Measurements from ENCODE around the gene SLITRK1. TPM values are rescaled to one million over a fixed set of nuclear protein-coding genes. Genes with fewer than 3 reads are reported as not detected.

Gene SLITRK1, protein sequence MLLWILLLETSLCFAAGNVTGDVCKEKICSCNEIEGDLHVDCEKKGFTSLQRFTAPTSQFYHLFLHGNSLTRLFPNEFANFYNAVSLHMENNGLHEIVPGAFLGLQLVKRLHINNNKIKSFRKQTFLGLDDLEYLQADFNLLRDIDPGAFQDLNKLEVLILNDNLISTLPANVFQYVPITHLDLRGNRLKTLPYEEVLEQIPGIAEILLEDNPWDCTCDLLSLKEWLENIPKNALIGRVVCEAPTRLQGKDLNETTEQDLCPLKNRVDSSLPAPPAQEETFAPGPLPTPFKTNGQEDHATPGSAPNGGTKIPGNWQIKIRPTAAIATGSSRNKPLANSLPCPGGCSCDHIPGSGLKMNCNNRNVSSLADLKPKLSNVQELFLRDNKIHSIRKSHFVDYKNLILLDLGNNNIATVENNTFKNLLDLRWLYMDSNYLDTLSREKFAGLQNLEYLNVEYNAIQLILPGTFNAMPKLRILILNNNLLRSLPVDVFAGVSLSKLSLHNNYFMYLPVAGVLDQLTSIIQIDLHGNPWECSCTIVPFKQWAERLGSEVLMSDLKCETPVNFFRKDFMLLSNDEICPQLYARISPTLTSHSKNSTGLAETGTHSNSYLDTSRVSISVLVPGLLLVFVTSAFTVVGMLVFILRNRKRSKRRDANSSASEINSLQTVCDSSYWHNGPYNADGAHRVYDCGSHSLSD
- total RNA-seq (2021) (3.1 and 3.7 TPM in 2 replicates), Bru-seq, nascent RNA (percentile 50 among the genes with signal in this experiment), BruChase-seq, experiment 1, labeled RNA remaining after a 2-hour chase (percentile 71 among the genes with signal in this experiment), BruChase-seq, experiment 2, labeled RNA remaining after a 6-hour chase (percentile 75 among the genes with signal in this experiment)
- long read RNA-seq, full-length matches to known transcripts = 1 of 3 reads
- long read RNA-seq, partial matches to known transcripts = 0 of 3 reads
- long read RNA-seq, other reads (novel, unspliced or antisense) = 2 of 3 reads

DNA sequence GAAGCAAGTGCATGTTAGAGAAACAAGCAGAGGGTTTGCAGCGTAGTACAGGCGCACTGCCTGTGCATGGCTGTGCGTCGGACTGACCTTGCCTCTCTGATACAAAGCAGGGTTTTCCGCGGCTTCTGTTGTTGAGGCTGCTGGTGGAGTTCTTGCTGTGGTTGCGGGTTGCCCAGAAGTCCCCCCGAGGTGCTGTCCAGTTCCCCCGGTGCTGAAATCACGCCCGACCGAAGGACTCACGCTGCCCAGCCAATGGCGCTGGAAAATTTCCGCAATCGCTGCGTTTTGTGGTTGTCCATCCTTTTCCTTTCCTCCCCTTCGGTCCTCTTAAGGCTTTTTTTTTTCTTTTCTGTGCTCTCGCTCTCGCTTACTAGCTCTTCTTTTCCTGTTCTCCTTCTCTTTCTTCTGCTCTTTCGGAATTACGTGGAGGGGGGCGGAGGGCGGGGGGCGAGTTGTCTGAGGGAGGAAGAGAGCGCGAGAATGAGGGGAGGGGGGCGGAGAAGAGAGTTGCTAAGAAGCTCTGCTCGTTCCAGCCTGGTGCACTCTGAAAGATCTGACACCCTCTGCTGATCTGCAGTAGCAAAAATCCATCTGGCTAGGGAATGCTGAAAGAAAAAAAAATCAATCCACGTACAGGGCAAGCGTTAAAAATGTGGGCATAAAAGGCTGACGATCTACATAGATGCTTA lies at the start of gene SLITRK1:
TSS of gene SLITRK1 (minus strand) at position 558 of the 689 bp plus-strand sequence. CDS start 967 bp downstream, outside the sequence.
- Histone ChIP-seq H2AFZ (no peak within 1 kb of the TSS; the same call in 1 of the 2 replicates), H3K4me1 (replicated peaks; ENCODE audit: insufficient read depth) (no peaks in the 10 kb centered on the region), H3K79me2 (ENCODE audit: low read depth) (no peaks in the 10 kb centered on the region), H3K9me2 (ENCODE audit: insufficient read depth) (no peaks in the 10 kb centered on the region), H3K9me3 (ENCODE audit: insufficient read depth, low read depth) (no peaks in the 10 kb centered on the region), H3F3A (ENCODE audit: insufficient read depth, low read depth) (no peaks in the 10 kb centered on the region), H3K4me3 (no peak within 1 kb of the TSS), H3K27me3 (ENCODE audit: insufficient read depth, low read depth) (no peaks in the 10 kb centered on the region), H3K36me3 (ENCODE audit: low read depth) (no peaks in the 10 kb centered on the region), H4K20me1 (ENCODE audit: insufficient read depth) (no peaks in the 10 kb centered on the region; the same call in 1 of the 2 replicates), H3K4me2 (no peak within 1 kb of the TSS), H3K27ac (no peak within 1 kb of the TSS)
- DNase-seq = no peak
- ChIA-PET CTCF (no interaction called here), POLR2A (ENCODE audit: unreplicated experiment) (no interaction called here)
- no TSS peak for BruUV-seq (replicated peaks)
- intact Hi-C loops (cut with micrococcal nuclease; ENCODE audit: unreplicated experiment) = no loop called here
- TF ChIP-seq, protein P1, sequence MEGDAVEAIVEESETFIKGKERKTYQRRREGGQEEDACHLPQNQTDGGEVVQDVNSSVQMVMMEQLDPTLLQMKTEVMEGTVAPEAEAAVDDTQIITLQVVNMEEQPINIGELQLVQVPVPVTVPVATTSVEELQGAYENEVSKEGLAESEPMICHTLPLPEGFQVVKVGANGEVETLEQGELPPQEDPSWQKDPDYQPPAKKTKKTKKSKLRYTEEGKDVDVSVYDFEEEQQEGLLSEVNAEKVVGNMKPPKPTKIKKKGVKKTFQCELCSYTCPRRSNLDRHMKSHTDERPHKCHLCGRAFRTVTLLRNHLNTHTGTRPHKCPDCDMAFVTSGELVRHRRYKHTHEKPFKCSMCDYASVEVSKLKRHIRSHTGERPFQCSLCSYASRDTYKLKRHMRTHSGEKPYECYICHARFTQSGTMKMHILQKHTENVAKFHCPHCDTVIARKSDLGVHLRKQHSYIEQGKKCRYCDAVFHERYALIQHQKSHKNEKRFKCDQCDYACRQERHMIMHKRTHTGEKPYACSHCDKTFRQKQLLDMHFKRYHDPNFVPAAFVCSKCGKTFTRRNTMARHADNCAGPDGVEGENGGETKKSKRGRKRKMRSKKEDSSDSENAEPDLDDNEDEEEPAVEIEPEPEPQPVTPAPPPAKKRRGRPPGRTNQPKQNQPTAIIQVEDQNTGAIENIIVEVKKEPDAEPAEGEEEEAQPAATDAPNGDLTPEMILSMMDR (conservative IDR thresholded peaks at IDR 0.05) = no peak
- no peak for TF ChIP-seq EZH2 (IDR thresholded peaks at IDR 0.05; ENCODE audit: low read depth)

DNA sequence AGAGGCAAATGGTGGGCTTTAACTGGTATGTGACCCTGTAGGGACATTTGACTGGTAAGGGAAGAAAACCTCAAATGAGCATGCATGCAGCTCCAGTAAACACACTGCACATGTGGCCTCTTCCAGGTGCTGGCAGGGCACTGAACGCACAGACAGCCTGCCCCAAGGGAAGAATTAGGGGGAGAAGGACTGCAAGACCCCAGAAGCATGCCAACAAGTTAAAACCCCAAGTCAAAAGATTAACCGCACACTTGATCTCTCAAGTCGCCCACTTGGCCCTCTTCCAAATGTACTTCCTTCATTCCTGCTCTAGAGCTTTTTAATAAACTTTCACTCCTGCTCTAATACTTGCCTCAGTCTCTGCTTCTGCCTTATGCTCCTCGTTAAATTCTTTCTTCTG lies 46.9 kb upstream of the SLITRK1 start:
- BruUV-seq (replicated peaks) = no TSS peak
- no peak overlapping the region for H3K27ac ChIP-seq
- no peaks in the 10 kb centered on the region for H3K9me3 ChIP-seq (ENCODE audit: insufficient read depth, low read depth)
- intact Hi-C loops (cut with micrococcal nuclease; ENCODE audit: unreplicated experiment) = no loop called here
- no peaks in the 10 kb centered on the region for H3K9me2 ChIP-seq (ENCODE audit: insufficient read depth)
- no peaks in the 10 kb centered on the region for H3F3A ChIP-seq (ENCODE audit: insufficient read depth, low read depth)
- H2AFZ ChIP-seq = no peak overlapping the region
- H3K4me2 ChIP-seq = no peak overlapping the region
- no peaks in the 10 kb centered on the region for H3K79me2 ChIP-seq (ENCODE audit: low read depth)
- POLR2A ChIA-PET (ENCODE audit: unreplicated experiment) = interaction anchor here (0.6 kb wide), 1 partner anchor 1105 kb away, joined by 3 read pairs; no protein-coding TSS in a partner anchor
- DNase-seq = no peak
- CTCF ChIA-PET = no interaction called here
- H3K4me1 ChIP-seq (replicated peaks; ENCODE audit: insufficient read depth) = no peaks in the 10 kb centered on the region
- H4K20me1 ChIP-seq (ENCODE audit: insufficient read depth) = no peaks in the 10 kb centered on the region
- H3K4me3 ChIP-seq = no peak overlapping the region
- TF ChIP-seq, protein P1 (conservative IDR thresholded peaks at IDR 0.05) = no peak
- no peak for TF ChIP-seq EZH2 (IDR thresholded peaks at IDR 0.05; ENCODE audit: low read depth)
- H3K36me3 ChIP-seq (ENCODE audit: low read depth) = no peaks in the 10 kb centered on the region
- no peaks in the 10 kb centered on the region for H3K27me3 ChIP-seq (ENCODE audit: insufficient read depth, low read depth)

DNA sequence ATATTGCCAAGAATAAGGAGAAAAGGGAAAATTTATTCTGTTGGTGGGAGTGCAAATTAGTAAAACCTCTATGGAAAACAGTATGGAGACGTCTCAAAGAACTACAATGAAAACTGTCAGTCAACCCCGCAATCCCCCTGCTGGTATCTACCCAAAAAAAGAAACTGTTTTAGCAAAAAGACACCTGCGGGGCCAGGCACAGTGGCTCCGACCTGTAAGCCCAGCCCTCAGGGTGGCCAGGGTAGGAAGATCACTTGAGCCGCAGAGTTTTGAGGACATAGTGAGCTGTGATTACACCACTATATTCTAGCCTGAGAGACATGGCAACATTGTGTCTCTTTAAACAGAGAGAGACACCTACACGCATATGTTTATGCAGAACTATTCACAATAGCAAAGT lies 37.5 kb upstream of the SLITRK1 start:
- H4K20me1 ChIP-seq (ENCODE audit: insufficient read depth) = no peaks in the 10 kb centered on the region
- H3K4me2 ChIP-seq = no peak overlapping the region
- no peaks in the 10 kb centered on the region for H3K27me3 ChIP-seq (ENCODE audit: insufficient read depth, low read depth)
- no peaks in the 10 kb centered on the region for H3K4me1 ChIP-seq (replicated peaks; ENCODE audit: insufficient read depth)
- DNase-seq = no peak
- ChIA-PET POLR2A (ENCODE audit: unreplicated experiment) (no interaction called here), CTCF (no interaction called here)
- H3F3A ChIP-seq (ENCODE audit: insufficient read depth, low read depth) = no peaks in the 10 kb centered on the region
- TF ChIP-seq, protein P1 (conservative IDR thresholded peaks at IDR 0.05) = no peak
- no peak for TF ChIP-seq EZH2 (IDR thresholded peaks at IDR 0.05; ENCODE audit: low read depth)
- no TSS peak for BruUV-seq (replicated peaks)
- no peaks in the 10 kb centered on the region for H3K9me3 ChIP-seq (ENCODE audit: insufficient read depth, low read depth)
- H3K27ac ChIP-seq = no peak overlapping the region
- H2AFZ ChIP-seq = no peak overlapping the region
- no peaks in the 10 kb centered on the region for H3K36me3 ChIP-seq (ENCODE audit: low read depth)
- intact Hi-C loops (cut with micrococcal nuclease; ENCODE audit: unreplicated experiment) = no loop called here
- H3K9me2 ChIP-seq (ENCODE audit: insufficient read depth) = no peaks in the 10 kb centered on the region
- H3K4me3 ChIP-seq = no peak overlapping the region
- H3K79me2 ChIP-seq (ENCODE audit: low read depth) = no peaks in the 10 kb centered on the region

Data from PC-9 (cell line).